Anterior cingulate cortex (tissue), 58 donors: Measurements from ENCODE around the gene USP24.

Experiments
- DNase-seq, 58 donors: peaks; one replicate each; lab custom pipeline; 2025; lab: John Stamatoyannopoulos, UW

The USP24 gene

GRCh38 chr1:55074455-55074854 lies 140.7 kb downstream of the USP24 start:
- no peak for DNase-seq

GRCh38 chr1:55073187-55073916 lies 141.8 kb downstream of the USP24 start:
- no peak for DNase-seq

- DNase-seq, result peak in 4 of 58 donors; percentile 2 to 31 (median 12)
Measured at GRCh38 chr1:55071477-55071876, 143.7 kb downstream of the USP24 start.

GRCh38 chr1:55070293-55071164 lies 144.6 kb downstream of the USP24 start:
- DNase-seq, result peak in 14 of 58 donors; percentile 14 to 62 (median 32)

GRCh38 chr1:55069280-55069679 lies 145.9 kb downstream of the USP24 start:
- no peak for DNase-seq

GRCh38 chr1:55068638-55069037 lies 146.5 kb downstream of the USP24 start:
- DNase-seq, result peak in 1 of 58 donors; percentile 15

GRCh38 chr1:55067914-55068313 lies 147.2 kb downstream of the USP24 start:
- DNase-seq, result no peak

- DNase-seq, result peak in 57 of 58 donors; percentile 18 to 93 (median 77)
Measured at GRCh38 chr1:55067022-55067778, 148.0 kb downstream of the USP24 start.

- no peak for DNase-seq
Measured at GRCh38 chr1:55065648-55066047, 149.5 kb downstream of the USP24 start.

GRCh38 chr1:55064861-55065263 lies 150.3 kb downstream of the USP24 start:
- peak in 3 of 58 donors; percentile 6 to 11 (median 10) for DNase-seq

- peak in 13 of 58 donors; percentile 11 to 64 (median 22) for DNase-seq
Measured at GRCh38 chr1:55064071-55064581, 151.0 kb downstream of the USP24 start.

GRCh38 chr1:55063577-55063942 lies 151.6 kb downstream of the USP24 start:
- DNase-seq, result no peak

- DNase-seq, result no peak
Measured at GRCh38 chr1:55062801-55063576, 152.2 kb downstream of the USP24 start.

- no peak for DNase-seq
Measured at GRCh38 chr1:55061706-55062321, 153.3 kb downstream of the USP24 start.

- DNase-seq, result no peak
Measured at GRCh38 chr1:55061000-55061705, 154.0 kb downstream of the USP24 start.

- no peak for DNase-seq
Measured at GRCh38 chr1:55060133-55060999, 154.8 kb downstream of the USP24 start.

GRCh38 chr1:55059302-55060132 lies 155.6 kb downstream of the USP24 start:
- DNase-seq, result no peak
